HG03103 (cell line): ENCODE measurements around the gene PLA2G4E.

Experiments
- ATAC-seq: cut with Tn5 transposase; IDR thresholded peaks from one replicate; pipeline ENCODE4 v1.9.1; 2021; ENCODE audit warnings: low read depth; ENCODE audit not compliant: unreplicated experiment

Gene PLA2G4E, protein sequence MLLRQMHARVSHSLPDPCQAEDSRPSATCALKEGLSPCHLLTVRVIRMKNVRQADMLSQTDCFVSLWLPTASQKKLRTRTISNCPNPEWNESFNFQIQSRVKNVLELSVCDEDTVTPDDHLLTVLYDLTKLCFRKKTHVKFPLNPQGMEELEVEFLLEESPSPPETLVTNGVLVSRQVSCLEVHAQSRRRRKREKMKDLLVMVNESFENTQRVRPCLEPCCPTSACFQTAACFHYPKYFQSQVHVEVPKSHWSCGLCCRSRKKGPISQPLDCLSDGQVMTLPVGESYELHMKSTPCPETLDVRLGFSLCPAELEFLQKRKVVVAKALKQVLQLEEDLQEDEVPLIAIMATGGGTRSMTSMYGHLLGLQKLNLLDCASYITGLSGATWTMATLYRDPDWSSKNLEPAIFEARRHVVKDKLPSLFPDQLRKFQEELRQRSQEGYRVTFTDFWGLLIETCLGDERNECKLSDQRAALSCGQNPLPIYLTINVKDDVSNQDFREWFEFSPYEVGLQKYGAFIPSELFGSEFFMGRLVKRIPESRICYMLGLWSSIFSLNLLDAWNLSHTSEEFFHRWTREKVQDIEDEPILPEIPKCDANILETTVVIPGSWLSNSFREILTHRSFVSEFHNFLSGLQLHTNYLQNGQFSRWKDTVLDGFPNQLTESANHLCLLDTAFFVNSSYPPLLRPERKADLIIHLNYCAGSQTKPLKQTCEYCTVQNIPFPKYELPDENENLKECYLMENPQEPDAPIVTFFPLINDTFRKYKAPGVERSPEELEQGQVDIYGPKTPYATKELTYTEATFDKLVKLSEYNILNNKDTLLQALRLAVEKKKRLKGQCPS

DNA sequence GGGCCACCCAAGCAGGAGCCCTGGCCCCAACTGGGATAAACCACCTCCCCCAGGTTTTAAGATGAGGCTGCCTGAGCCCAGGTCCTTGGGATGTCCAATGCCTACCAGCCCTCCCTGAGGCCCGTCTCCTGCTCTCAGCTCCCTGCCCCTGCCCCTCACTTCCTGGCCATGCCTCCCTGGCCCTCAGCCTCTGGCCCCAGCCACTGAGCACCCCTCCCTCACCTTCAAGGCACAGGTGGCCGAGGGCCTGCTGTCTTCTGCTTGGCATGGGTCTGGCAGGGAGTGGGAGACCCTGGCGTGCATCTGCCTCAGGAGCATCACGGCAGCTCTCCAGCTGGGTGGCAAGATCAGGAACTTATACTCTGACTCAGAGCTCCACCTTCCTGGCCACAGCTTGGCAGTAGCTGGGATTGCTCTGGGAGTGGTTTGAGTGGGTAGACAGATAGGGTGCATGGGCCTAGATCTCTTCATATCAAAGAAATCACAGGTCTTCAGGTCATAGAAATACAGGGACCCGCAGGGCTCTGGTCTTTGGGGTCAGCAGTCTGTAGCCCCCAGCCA is at the start of gene PLA2G4E:
Gene PLA2G4E, minus strand, starts transcription at position 330 of the 561 bp plus-strand sequence. Its CDS starts 12 bp downstream, at position 318.
- ATAC-seq = no peak

DNA sequence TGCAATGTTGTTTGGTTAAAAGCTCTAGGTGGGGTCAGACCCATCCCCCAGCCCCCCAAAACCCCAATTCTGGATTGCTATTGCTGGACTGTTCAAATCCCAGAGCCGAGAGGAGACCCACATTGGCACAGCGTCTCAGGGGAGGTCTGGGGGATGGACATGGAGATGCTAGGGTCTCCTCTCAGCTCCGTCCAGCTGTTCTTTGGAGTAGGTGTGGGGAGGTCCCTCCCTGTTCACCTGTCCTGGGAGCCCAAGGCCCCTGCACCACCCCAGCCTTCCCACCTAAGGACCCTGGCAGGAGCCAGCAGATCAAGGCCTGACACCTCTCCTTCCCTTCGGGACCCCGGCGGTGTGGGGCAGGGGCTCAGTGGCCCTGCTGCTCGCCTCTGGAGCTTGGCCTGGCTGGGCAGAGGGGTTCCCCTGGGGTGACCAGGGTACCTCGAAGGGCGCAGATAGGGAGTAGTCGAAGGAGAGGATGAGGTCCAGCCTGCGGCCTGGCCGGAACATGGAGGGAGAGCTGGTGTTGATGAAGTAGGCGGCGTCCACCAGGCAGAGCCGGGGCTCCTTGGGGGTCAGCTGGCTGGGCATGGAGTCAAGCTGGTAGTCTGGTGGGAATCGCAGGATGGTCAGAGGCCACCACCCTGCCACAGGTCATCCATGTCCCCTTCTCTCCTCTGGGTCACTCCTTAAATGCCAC is 49.6 kb upstream of the PLA2G4E start:
- no peak for ATAC-seq

DNA sequence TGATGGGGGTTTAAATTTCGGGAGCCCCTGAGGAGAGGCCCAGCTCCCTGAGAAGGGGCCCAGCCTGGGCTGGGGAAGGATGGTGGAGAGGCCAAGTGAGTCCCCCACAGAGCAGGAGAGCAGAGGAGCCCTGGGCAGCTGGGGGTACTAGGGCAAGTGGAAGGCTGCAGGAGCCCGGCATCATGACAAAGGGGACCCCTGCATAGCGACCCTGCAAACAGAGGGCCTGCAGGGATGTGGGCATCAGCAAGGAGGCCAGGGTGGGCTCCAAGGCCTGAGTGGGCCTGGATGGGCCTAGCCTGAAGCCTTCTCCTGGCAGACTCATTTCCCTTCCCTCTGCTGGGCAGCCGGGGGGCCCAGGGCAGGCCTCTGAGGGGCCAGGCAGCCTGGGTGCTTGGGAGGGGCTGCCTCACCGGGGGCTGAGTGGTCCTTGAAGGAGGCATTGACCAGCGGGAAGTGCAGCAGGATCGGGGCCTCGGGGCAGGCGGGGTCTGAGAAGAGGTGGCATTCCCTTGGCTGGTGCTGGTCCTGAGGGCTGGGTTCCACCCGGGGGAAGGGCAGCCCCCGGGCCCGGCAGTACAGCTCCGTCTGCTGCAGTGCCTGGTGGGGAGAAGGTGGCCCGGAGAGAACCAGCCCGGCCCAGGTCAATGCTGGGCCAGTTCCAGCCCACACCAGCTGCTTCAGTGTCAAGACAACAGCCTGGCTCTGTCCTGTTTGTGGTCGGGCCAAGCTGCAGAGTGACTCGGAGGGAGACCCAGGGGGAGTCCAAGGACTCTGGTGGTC is 48.8 kb upstream of the PLA2G4E start:
- ATAC-seq = no peak

DNA sequence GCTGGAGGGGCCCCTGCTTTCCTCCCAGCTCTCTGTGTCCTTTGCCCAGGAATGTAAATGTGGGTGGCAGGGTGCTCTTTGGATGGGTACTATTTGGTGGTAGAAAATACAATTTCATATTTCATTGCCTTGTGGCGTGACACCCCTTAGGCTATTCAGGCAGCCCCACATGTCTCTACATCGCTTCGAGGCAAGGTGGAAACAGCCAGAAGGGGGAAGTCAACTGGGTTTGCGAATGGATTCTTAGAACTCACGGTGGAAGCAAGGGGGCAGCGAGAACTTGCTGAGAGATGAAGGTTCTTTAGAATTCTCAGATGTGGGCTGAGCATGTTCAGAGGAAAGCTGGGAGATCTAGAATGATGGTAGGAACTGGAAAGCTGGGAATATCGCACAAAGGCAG is 48.2 kb upstream of the PLA2G4E start:
- ATAC-seq = no peak

DNA sequence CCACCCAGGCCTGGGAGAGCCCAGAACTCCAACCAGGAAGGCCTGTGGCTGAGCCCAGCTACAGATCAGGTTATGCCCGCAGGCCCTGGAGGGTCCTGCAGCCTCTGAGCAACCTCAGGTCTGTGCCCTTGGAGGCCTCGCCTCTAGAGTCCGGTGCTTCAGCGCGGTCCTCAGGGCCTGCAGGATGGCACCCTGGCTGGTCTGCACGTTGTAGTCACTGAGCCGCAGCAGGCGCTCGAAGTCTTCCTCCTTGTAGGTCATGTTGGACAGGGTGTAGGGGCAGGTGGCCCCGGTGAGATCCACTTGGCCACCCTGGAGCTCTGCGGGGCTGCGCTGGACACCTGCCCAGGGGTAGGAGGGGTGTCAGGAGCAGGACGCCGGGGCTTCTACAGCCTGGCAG is 47.8 kb upstream of the PLA2G4E start:
- ATAC-seq = no peak

DNA sequence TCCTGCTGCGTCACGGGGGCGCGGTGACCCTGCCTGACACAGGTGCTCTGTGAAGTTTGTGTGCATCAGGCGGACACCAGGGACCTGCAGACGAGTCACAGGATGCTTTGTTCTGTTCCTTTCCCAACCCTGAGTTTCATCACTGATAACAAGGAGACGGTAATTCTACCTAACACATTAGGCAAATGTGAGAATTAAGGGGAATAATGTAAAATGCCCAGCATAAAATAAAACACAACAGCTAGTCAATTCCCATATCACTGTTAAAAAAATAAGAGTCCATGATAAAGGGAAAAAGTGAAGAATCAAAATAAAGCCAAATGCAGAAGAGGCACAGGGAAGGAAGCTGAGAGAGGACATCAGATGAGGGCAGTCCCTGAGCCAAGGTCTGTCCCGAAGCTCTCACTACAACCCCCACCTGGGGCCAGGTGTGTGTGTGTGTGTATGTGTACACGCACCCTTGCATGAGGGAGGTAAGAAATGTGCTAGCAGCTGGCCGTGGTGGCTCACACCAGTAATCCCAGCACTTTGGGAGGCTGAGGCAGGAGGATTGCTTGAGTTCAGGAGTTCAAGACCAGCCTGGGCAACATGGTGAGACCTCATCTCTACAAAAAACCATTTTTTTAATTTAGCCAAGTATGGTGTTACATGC is 46.0 kb upstream of the PLA2G4E start:
- no peak for ATAC-seq

DNA sequence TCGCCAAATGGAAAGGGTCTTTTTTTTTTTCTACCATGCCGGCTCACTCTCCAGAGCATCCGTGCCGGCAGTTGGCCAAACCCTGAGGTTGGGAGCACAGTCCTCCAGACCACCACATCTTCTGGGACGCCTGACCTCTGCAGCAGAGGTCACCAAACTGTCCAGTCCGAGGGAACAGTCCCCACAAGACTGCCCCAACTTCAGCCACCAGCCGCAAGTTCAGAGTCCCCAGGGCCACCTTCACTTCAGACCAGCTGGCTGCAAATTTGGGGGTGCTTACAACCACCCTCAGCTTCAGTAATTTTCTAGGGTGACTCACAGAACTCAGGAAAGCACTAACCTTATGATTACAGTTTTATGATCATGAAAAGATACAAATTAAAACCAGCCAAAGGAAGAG is 44.6 kb upstream of the PLA2G4E start:
- ATAC-seq = no peak

DNA sequence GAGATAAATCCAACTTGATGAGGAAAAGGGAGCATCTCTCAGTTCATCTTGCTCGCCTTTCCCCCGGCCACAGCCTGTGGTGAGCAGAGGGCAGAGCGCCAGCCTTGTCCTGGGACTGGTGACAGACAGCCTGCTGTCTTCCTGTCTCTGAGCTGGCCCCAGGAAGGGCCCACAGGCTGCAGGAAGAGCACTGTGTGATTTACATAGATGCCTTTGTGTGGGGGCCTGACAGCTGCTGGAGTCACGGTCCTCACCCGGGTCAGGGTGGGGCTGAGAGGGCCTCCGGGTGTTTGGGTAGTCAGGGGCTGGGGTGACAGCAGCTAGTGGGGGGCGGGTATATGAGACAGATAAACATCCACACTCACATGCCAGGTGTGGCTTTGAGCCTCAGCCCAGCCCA is 44.2 kb upstream of the PLA2G4E start:
- no peak for ATAC-seq

DNA sequence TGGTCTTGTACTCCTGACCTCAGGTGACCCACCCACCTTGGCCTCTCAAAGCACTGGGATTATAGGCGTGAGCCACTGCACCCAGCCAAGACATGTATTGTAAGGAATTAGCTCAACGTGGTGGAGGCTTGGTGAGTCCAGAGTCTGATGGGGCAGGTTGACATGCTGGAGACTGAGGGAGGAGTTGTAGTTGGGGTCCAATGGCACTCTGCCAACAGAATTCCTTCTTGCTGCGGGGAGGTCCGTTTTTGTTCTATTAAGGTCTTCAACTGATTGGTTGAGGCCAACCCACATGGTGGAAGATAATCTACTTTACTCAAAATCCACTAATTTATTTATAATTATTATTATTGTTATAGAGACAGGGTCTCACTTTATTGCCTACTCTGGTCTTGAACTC is 43.4 kb upstream of the PLA2G4E start:
- ATAC-seq = no peak

DNA sequence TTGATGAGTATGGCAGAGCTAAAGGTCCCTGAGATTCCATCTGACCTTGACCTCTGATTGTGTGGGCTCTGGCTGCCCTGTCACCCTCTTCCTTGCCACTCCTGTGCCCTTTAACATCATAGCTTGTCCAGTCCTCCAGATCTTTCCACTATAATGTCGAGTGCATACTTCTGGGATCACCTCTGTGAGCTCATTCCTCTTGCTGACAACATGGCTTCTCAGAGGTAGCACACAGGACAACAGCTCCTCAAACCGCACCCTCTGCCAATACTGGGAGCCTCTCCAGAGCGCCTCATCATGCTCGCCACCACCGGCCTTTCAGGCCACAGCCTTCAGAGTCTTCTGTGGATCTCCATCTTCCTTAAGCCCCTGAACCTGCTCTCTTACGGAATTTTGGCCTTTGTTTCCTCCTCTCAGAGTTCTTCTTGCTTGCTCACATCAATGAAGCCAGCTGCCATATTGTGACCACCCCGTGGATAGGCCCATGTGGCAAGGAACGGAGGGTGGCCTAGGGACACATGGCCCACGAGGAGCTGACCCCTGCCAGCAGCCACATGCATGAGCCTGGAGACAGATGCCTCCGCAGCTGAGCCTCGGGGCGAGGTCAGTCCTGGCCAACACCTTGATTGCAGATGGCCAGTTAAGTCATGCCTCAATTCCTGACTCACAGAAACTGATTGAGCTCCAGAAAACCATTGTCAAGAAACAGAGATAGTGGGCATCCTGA is 42.4 kb upstream of the PLA2G4E start:
- ATAC-seq = no peak

DNA sequence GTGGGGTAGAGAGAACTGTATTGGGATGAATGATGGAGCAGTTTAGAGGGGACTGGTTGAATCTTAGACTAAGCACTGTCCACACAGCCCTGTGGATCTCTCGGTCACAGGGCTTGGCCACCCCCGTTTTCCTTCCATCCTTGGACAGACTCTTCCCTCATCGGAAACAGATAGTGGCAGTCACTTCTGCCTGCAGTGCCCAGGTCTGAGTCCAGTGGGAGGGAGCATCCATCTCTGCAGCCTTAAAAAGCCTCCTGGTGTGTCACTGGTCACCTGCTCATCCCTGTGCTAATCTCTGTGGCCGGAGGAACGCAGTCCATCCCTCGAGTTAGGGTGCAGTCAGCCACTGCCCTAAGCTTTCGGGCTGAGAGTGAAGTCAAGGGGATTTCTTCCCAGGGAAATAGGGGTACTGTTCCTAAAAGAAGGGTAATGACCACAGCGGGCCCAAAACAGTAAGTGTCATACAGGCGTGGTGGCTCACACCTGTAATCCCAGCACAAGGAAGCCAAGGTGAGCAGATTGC is 41.5 kb upstream of the PLA2G4E start:
- ATAC-seq = no peak

DNA sequence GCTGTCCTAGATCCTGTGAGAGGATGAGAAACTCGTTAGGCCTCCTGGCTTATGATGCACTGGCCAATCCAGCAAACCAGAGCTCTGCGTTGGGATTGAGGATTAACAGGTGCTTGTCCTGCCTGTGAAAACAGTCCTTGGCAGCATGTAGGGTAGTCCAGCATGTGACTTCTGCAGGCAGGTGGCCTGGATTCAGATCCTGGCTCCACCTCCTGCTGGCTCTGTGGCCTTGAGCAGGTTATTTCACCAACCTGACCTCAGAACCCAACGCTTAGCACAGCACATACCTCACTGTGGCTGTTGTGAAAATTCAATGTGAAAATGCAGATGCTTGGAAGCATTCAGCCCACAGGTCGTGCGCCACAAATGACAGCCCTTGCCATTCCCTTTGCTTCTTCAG is 40.0 kb upstream of the PLA2G4E start:
- no peak for ATAC-seq

DNA sequence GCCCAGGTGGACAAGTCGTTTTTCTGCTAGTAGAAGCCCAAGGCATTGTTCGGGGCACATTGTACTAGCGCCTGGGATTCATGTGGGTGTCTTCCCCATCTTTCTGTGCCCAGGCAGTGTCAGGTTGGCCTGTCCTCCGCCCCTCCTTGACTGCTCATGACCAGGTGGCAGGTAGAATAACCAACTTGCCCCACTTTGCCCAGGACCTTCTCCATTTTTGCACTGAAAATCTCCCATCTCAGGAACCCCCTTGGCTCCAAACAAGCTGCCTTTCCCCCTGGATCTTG is 39.6 kb upstream of the PLA2G4E start:
- ATAC-seq = no peak

DNA sequence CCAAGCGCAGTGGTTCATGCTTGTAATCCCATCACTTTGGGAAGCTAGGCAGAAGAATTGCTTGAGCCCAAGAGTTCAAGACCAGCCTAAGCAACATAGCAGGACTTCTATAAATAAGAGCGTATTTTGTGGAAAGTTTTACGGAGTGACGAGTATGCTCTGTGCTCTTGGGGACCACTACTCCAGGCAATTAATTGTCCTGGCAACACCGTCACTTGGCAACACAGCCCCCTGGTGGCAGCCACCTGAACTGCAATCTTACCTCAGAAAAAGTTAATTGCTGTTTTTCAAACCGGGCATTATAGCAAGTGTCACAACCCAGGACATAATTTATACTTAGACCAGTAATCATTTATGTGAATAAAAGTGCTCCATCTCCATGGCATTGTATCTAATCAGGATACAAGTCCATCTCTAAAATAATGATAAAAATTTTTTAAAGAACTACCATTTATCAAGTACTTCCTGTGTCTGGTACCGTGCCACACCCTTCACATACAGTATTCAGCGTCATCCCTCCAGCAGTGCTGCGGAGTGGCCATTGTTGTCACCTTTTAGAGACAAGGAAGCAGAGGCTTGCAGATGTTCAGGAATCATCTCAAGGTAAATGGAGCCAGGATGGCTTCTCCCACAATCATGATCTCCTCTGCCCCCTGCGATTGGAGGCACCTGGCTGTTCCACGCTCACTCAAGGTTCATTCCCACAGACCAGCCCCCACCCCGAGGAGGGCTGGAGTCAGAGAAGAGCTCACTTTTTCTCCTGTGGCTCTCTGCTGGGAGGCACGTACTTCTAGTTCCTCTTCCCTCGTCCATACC is 39.0 kb upstream of the PLA2G4E start:
- ATAC-seq = no peak

DNA sequence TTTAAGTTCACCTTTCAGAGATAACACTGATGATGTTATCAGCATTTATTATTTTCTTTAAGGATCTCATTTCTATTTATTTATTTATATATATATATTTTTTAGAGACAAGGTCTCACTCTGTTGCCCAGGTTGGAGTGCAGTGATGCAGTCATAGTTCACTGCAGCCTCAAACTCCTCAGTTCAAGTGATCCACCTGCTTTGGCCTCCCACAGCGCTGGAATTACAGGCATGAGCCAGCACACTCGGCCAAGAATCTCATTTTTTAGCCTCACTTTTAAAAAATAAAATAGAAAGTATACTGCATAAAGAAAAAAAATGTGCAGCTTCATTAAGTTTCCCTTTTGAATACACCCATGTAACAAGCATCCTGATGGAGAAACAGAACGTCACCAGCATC is 37.9 kb upstream of the PLA2G4E start:
- no peak for ATAC-seq

DNA sequence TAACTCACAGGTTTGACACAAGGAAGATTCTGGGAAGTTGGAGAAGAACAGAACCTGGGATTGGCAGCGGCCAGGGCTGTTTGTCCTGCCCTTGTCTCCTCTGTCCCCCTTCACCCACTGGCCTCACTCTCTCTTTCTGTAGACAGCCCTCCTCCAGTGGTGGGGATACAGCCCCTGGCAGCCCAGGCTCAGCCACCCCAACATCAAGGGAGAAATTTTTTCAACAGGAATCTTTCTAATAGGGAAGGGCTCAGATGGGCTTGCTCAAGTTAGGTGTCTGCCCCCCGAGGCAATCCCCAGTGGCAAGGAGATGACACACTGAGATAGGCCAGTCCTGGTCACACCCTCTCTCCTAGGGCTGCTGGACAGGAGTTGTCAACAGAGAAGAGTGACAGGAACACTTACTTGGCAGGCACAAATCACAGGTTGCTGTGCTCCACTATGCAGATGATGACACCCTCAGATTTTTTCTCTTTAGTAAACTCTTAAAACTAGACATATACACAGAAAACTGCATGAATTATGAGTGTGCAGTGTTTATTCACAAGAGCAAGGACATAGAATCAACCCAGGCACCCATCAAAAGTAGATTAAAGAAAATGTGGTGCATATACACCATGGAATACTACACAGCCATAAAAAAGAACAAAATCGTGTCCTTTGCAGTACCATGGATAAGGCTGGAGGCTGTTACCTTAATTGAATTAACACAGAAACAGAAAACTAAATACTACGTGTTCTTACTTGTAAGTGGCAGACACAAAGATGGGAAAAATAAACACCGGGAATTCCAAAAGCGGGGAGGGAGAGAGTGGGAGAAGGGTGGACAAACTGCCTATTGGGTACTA is 37.2 kb upstream of the PLA2G4E start:
- ATAC-seq = no peak
